ENCODE measurements around the gene TTBK1.

GRCh38 chr6:43248791-43249190 is 5.5 kb downstream of the TTBK1 start:
- TF ChIP-seq, protein P1, sequence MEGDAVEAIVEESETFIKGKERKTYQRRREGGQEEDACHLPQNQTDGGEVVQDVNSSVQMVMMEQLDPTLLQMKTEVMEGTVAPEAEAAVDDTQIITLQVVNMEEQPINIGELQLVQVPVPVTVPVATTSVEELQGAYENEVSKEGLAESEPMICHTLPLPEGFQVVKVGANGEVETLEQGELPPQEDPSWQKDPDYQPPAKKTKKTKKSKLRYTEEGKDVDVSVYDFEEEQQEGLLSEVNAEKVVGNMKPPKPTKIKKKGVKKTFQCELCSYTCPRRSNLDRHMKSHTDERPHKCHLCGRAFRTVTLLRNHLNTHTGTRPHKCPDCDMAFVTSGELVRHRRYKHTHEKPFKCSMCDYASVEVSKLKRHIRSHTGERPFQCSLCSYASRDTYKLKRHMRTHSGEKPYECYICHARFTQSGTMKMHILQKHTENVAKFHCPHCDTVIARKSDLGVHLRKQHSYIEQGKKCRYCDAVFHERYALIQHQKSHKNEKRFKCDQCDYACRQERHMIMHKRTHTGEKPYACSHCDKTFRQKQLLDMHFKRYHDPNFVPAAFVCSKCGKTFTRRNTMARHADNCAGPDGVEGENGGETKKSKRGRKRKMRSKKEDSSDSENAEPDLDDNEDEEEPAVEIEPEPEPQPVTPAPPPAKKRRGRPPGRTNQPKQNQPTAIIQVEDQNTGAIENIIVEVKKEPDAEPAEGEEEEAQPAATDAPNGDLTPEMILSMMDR (conservative IDR thresholded peaks at IDR 0.05 in 1 of 2, IDR thresholded peaks at IDR 0.05 in 1 of 2; ENCODE audit: low read depth in 1 of 2, low read length in 2 of 2) = no peak
- TF ChIP-seq EZH2 (IDR thresholded peaks at IDR 0.05; ENCODE audit: low read length, missing control alignments) = no peak

Measured in fibroblast of lung (primary cell).